Neural cell (in vitro differentiated cells): Measurements from ENCODE around the gene NUDT9. TPM values are rescaled to one million over a fixed set of nuclear protein-coding genes. Genes with fewer than 3 reads are reported as not detected.

Experiments used
- H2AFZ ChIP-seq: fragments of 200-600, 300-800 bp; sonication (generic), shearing (Covaris generic); 2 replicates; pipeline ENCODE4 v1.6.0; 2014; ENCODE audit warnings: low read depth, mild to moderate bottlenecking, antibody characterized with exemption, low read length, moderate library complexity
- H3F3A ChIP-seq: fragments of 200-600 bp; shearing (Covaris generic); 2 replicates; pipeline ENCODE4 v1.6.1; 2016; ENCODE audit warnings: mild to moderate bottlenecking, moderate library complexity, mixed read lengths, antibody characterized with exemption, low read length; ENCODE audit not compliant: insufficient read depth, poor library complexity, severe bottlenecking
- H3K27ac ChIP-seq: fragments of 200-600, 300-800 bp; sonication (generic), shearing (Covaris generic); 2 replicates; pipeline ENCODE4 v1.5.1; 2014; ENCODE audit warnings: mild to moderate bottlenecking, low read length, moderate library complexity
- H3K27me3 ChIP-seq: fragments of 300-800, 200-600 bp; sonication (generic), shearing (Covaris generic); 2 replicates; pipeline ENCODE4 v1.6.0; 2014; ENCODE audit warnings: mild to moderate bottlenecking, low read depth, low read length, moderate library complexity; ENCODE audit not compliant: insufficient read depth
- H3K36me3 ChIP-seq: fragments of 300-800, 200-600 bp; sonication (generic), shearing (Covaris generic); 2 replicates; pipeline ENCODE4 v1.5.1; 2014; ENCODE audit warnings: mild to moderate bottlenecking, antibody characterized with exemption, low read length, moderate library complexity; ENCODE audit not compliant: insufficient read depth
- H3K4me2 ChIP-seq: fragments of 300-800, 200-600 bp; sonication (generic), shearing (Covaris generic); 2 replicates; pipeline ENCODE4 v1.6.0; 2014; ENCODE audit warnings: mild to moderate bottlenecking, low read length
- H3K4me3 ChIP-seq: fragments of 300-800, 200-600 bp; sonication (generic), shearing (Covaris generic); 2 replicates; pipeline ENCODE4 v1.5.1; 2014; ENCODE audit warnings: mild to moderate bottlenecking, low read length, moderate library complexity
- H3K79me2 ChIP-seq: fragments of 200-600 bp; shearing (Covaris generic); replicated peaks from 2 replicates; pipeline ENCODE4 v1.6.0; 2014; ENCODE audit warnings: mild to moderate bottlenecking, low read length, moderate library complexity; ENCODE audit not compliant: insufficient read depth
- H3K9ac ChIP-seq: fragments of 300-800, 200-600 bp; sonication (generic), shearing (Covaris generic); 2 replicates; pipeline ENCODE4 v1.6.1; 2016; ENCODE audit warnings: mild to moderate bottlenecking, low read length, mixed read lengths
- H3K9me2 ChIP-seq: fragments of 200-600 bp; shearing (Covaris generic); 2 replicates; pipeline ENCODE4 v1.6.1; 2016; ENCODE audit warnings: mild to moderate bottlenecking, low read length, mixed read lengths; ENCODE audit not compliant: insufficient read depth
- H3K9me3 ChIP-seq: fragments of 200-600, 300-800 bp; sonication (generic), shearing (Covaris generic); 2 replicates; pipeline ENCODE4 v1.6.1; 2016; ENCODE audit warnings: mild to moderate bottlenecking, mixed run types, low read length, moderate library complexity, mixed read lengths
- H4K20me1 ChIP-seq: fragments of 200-600 bp; shearing (Covaris generic); 2 replicates; pipeline ENCODE4 v1.6.1; 2016; ENCODE audit warnings: mild to moderate bottlenecking, mixed run types; ENCODE audit not compliant: insufficient read depth
- CTCF ChIP-seq: fragments of 450-650 bp; IDR thresholded peaks from 2 replicates; pipeline ENCODE4 v1.5.1; 2014; ENCODE audit warnings: antibody characterized with exemption, mild to moderate bottlenecking, moderate library complexity; ENCODE audit not compliant: poor library complexity, severe bottlenecking
- EP300 ChIP-seq: fragments of 450-650 bp; conservative IDR thresholded peaks from 2 replicates; pipeline ENCODE4 v1.6.1; 2014; ENCODE audit warnings: antibody characterized with exemption, mild to moderate bottlenecking, moderate library complexity; ENCODE audit not compliant: poor library complexity, severe bottlenecking
- EZH2 ChIP-seq: fragments of 200-600, 300-800 bp; shearing (Covaris generic), sonication (generic); IDR thresholded peaks from 2 replicates; pipeline ENCODE4 v1.6.1; 2014; ENCODE audit warnings: antibody characterized with exemption, low read length, borderline replicate concordance, mild to moderate bottlenecking; ENCODE audit not compliant: insufficient read depth, poor library complexity, severe bottlenecking
- MXI1 ChIP-seq: fragments of 450-650 bp; conservative IDR thresholded peaks from 2 replicates; pipeline ENCODE4 v1.6.1; 2014; ENCODE audit warnings: antibody characterized with exemption, mild to moderate bottlenecking; ENCODE audit not compliant: poor library complexity, severe bottlenecking
- POLR2AphosphoS5 ChIP-seq: IDR thresholded peaks from 2 replicates; pipeline ENCODE4 v1.6.1; 2012
- RAD21 ChIP-seq: fragments of 450-650 bp; conservative IDR thresholded peaks from 2 replicates; pipeline ENCODE4 v1.6.1; 2014; ENCODE audit warnings: antibody characterized with exemption, mild to moderate bottlenecking, moderate library complexity
- SMC3 ChIP-seq: fragments of 450-650 bp; conservative IDR thresholded peaks from 2 replicates; pipeline ENCODE4 v1.6.1; 2014; ENCODE audit warnings: antibody characterized with exemption, mild to moderate bottlenecking, moderate library complexity; ENCODE audit not compliant: poor library complexity
- TAF1 ChIP-seq: IDR thresholded peaks from 2 replicates; pipeline ENCODE4 v1.6.1; 2012; ENCODE audit warnings: low read depth
- polyA plus RNA-seq: library from polyadenylated mRNA; depleted of rRNA; stranded (reverse); fragments of >200 nt; gene quantifications from 2 replicates; pipeline ENCODE4 v1.2.3, GENCODE V29; 2014
- TF ChIP-seq, protein P1 (sequence below): IDR thresholded peaks from 2 replicates; pipeline ENCODE4 v1.6.1; 2012; ENCODE audit warnings: borderline replicate concordance

The NUDT9 gene
- polyA plus RNA-seq, 1 donor from 2014 or later = 25.5 TPM

DNA sequence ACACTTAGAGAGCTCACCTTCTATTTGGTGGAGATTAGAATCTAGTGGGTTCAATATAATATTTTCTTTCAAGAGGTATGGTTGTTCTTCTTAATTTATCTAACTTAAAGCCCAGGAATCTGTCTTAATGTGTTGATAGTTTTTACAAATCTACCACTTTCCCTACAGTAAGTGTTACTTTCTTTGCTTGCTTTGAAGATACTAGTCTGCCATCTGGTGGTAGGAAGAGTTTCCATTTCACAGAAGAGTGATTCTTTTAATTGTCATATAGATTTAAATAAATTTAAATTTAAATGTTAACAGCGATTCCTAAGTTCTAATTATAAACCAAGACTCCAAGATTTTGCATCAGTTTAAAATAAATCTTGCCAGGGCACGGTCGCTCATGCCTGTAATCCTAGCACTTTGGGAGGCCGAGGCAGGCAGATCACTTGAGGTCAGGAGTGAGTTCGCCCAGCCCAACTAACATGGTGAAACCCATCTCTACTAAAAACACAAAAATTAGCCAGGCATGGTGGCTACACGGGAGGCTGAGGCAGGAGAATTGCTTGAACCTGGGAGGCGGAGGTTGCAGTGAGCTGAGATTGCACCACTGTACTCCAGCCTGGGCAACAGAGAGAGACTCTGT is 43.5 kb downstream of the NUDT9 start:
- Histone ChIP-seq H3K9me2 (no peaks in the 10 kb centered on the region), H3K27me3 (no peaks in the 10 kb centered on the region), H3K27ac (no peak overlapping the region), H3K36me3 (no peaks in the 10 kb centered on the region), H3K79me2 (no peaks in the 10 kb centered on the region), H3K9me3 (no peaks in the 10 kb centered on the region), H3K9ac (no peak overlapping the region), H3F3A (no peaks in the 10 kb centered on the region), H4K20me1 (no peaks in the 10 kb centered on the region), H3K4me2 (no peak overlapping the region), H2AFZ (no peak overlapping the region), H3K4me3 (no peak overlapping the region)
- TF ChIP-seq RAD21 (peak; percentile 69), SMC3 (peak; percentile 80), POLR2AphosphoS5 (no peak), TAF1 (no peak), EP300 (no peak), EZH2 (no peak), CTCF (peak; percentile 68)

DNA sequence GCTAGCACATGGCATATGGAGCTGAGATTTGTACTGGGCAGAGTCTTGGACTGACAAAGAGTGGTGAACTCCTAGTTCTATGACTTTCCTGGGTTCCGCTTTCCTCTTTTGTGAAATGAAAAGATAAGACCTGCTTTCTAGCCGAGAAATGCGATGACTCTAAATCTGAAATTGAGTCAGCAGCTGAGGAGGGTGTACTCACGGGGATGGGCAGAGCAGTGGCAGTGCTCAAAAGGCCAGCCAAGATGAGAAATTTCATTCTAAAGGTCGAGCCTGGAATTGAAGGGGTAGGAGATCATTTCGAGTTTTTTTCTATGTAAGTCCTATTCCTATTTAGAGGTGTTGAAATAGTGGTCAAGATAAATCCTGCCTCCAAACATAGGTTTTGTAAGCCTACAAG is 47.0 kb downstream of the NUDT9 start:
- Histone ChIP-seq H3K9me3 (no peaks in the 10 kb centered on the region), H3K79me2 (no peaks in the 10 kb centered on the region), H3K9ac (no peak overlapping the region), H4K20me1 (no peaks in the 10 kb centered on the region), H2AFZ (no peak overlapping the region), H3K36me3 (no peaks in the 10 kb centered on the region), H3F3A (no peaks in the 10 kb centered on the region), H3K9me2 (no peaks in the 10 kb centered on the region), H3K27ac (no peak overlapping the region), H3K4me2 (no peak overlapping the region), H3K27me3 (no peaks in the 10 kb centered on the region), H3K4me3 (no peak overlapping the region)
- TF ChIP-seq, protein P1, sequence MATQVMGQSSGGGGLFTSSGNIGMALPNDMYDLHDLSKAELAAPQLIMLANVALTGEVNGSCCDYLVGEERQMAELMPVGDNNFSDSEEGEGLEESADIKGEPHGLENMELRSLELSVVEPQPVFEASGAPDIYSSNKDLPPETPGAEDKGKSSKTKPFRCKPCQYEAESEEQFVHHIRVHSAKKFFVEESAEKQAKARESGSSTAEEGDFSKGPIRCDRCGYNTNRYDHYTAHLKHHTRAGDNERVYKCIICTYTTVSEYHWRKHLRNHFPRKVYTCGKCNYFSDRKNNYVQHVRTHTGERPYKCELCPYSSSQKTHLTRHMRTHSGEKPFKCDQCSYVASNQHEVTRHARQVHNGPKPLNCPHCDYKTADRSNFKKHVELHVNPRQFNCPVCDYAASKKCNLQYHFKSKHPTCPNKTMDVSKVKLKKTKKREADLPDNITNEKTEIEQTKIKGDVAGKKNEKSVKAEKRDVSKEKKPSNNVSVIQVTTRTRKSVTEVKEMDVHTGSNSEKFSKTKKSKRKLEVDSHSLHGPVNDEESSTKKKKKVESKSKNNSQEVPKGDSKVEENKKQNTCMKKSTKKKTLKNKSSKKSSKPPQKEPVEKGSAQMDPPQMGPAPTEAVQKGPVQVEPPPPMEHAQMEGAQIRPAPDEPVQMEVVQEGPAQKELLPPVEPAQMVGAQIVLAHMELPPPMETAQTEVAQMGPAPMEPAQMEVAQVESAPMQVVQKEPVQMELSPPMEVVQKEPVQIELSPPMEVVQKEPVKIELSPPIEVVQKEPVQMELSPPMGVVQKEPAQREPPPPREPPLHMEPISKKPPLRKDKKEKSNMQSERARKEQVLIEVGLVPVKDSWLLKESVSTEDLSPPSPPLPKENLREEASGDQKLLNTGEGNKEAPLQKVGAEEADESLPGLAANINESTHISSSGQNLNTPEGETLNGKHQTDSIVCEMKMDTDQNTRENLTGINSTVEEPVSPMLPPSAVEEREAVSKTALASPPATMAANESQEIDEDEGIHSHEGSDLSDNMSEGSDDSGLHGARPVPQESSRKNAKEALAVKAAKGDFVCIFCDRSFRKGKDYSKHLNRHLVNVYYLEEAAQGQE = no peak
- TF ChIP-seq RAD21 = no peak
- TF ChIP-seq EP300 = no peak
- TF ChIP-seq POLR2AphosphoS5 = no peak
- TF ChIP-seq EZH2 = no peak
- TF ChIP-seq SMC3 = no peak
- TF ChIP-seq CTCF = no peak
- no peak for TF ChIP-seq MXI1
- no peak for TF ChIP-seq TAF1
